Stimulated activated CD8-positive, alpha-beta memory T cell treated with anti-CD3 and anti-CD28 coated beads, Interleukin-12 subunit alpha, Interleukin-12 subunit beta, amount 100 ng/mL, for 4 hours (primary cell): ENCODE measurements around the gene FER.

Experiments used
- DNase-seq: peaks from one replicate; pipeline ENCODE4 v3.0.0-alpha.2; 2020; ENCODE audit warnings: low read depth

Gene FER

GRCh38 chr5:109180668-109181067, 433.0 kb downstream of the FER start:
- no peak for DNase-seq

- no peak for DNase-seq
Measured at GRCh38 chr5:109186759-109187158, 439.1 kb downstream of the FER start.

- DNase-seq: no peak
Measured at GRCh38 chr5:109191153-109191558, 443.5 kb downstream of the FER start.

GRCh38 chr5:109192027-109192426, 444.3 kb downstream of the FER start:
- DNase-seq: no peak

GRCh38 chr5:109192555-109193281, 445.0 kb downstream of the FER start:
- no peak for DNase-seq

GRCh38 chr5:109195667-109196066, 448.0 kb downstream of the FER start:
- no peak for DNase-seq

- DNase-seq: no peak
Measured at GRCh38 chr5:109196087-109196822, 448.6 kb downstream of the FER start.

- no peak for DNase-seq
Measured at GRCh38 chr5:109196823-109197160, 449.1 kb downstream of the FER start.

GRCh38 chr5:109199289-109199688, 451.6 kb downstream of the FER start:
- no peak for DNase-seq

- no peak for DNase-seq
Measured at GRCh38 chr5:109199799-109200620, 452.3 kb downstream of the FER start.

GRCh38 chr5:109215040-109215439, 467.3 kb downstream of the FER start:
- DNase-seq: no peak

GRCh38 chr5:109218818-109219217, 471.1 kb downstream of the FER start:
- no peak for DNase-seq

- DNase-seq: no peak
Measured at GRCh38 chr5:109223531-109223930, 475.8 kb downstream of the FER start.

GRCh38 chr5:109224276-109224882, 476.7 kb downstream of the FER start:
- DNase-seq: no peak

GRCh38 chr5:109225716-109226625, 478.3 kb downstream of the FER start:
- DNase-seq: no peak

- DNase-seq: no peak
Measured at GRCh38 chr5:109230369-109230768, 482.7 kb downstream of the FER start.

- DNase-seq: no peak
Measured at GRCh38 chr5:109231331-109231730, 483.6 kb downstream of the FER start.

GRCh38 chr5:109234381-109234780, 486.7 kb downstream of the FER start:
- no peak for DNase-seq

GRCh38 chr5:109239456-109239855, 491.8 kb downstream of the FER start:
- no peak for DNase-seq

GRCh38 chr5:109242518-109242917, 494.8 kb downstream of the FER start:
- no peak for DNase-seq

- no peak for DNase-seq
Measured at GRCh38 chr5:109246395-109246794, 498.7 kb downstream of the FER start.
